Osteoblast (primary cell): ENCODE data around the gene CELF4. TPM values are rescaled to one million over a fixed set of nuclear protein-coding genes. Genes with fewer than 3 reads are reported as not detected.

Experiments used
- DNase-seq: peaks from one replicate; pipeline ENCODE4 v3.0.0; 2011; ENCODE audit warnings: low spot score, mixed read lengths; ENCODE audit not compliant: insufficient read length; ENCODE audit errors: missing footprints
- H2AFZ ChIP-seq: 2 replicates; pipeline ENCODE4 v1.6.0; 2011; ENCODE audit warnings: mild to moderate bottlenecking, low read length
- H3K27ac ChIP-seq: 2 replicates; pipeline ENCODE4 v1.5.1; 2011; ENCODE audit warnings: mild to moderate bottlenecking, low read depth, low read length, moderate library complexity
- H3K27me3 ChIP-seq: 2 replicates; pipeline ENCODE4 v1.6.0; 2012; ENCODE audit warnings: mild to moderate bottlenecking, control low read depth, inconsistent platforms, low read length, moderate library complexity; ENCODE audit not compliant: insufficient read depth
- H3K36me3 ChIP-seq: 2 replicates; pipeline ENCODE4 v1.5.1; 2011; ENCODE audit warnings: mild to moderate bottlenecking, low read length, control low read depth, moderate library complexity; ENCODE audit not compliant: insufficient read depth
- H3K4me1 ChIP-seq: 2 replicates; pipeline ENCODE4 v1.5.1; 2011; ENCODE audit warnings: mild to moderate bottlenecking, low read length, control low read depth, moderate library complexity; ENCODE audit not compliant: insufficient read depth
- H3K4me2 ChIP-seq: 2 replicates; pipeline ENCODE4 v1.6.0; 2011; ENCODE audit warnings: mild to moderate bottlenecking, low read length; ENCODE audit not compliant: insufficient read depth
- H3K4me3 ChIP-seq: fragments of 200-600 bp; sonication (generic); 3 replicates; pipeline ENCODE4 v1.5.1; 2012; ENCODE audit warnings: mild to moderate bottlenecking, low read length, inconsistent platforms; ENCODE audit not compliant: insufficient read depth
- H3K79me2 ChIP-seq: 2 replicates; pipeline ENCODE4 v1.6.0; 2012; ENCODE audit warnings: mild to moderate bottlenecking, low read length, control low read depth, inconsistent platforms; ENCODE audit not compliant: insufficient read depth
- H3K9me3 ChIP-seq: 2 replicates; pipeline ENCODE4 v1.5.1; 2011; ENCODE audit warnings: low read depth, low read length, control low read depth
- H4K20me1 ChIP-seq: 2 replicates; pipeline ENCODE4 v1.6.0; 2012; ENCODE audit warnings: mild to moderate bottlenecking, low read length, control low read depth; ENCODE audit not compliant: insufficient read depth
- total RNA-seq: library from RNA; depleted of rRNA; stranded (reverse); fragments of >200 nt; gene quantifications from 2 replicates; pipeline ENCODE4 v1.2.3, GENCODE V29; 2012
- TF ChIP-seq, protein P1 (sequence below): IDR thresholded peaks from 2 replicates; pipeline ENCODE4 v1.5.1; 2011; ENCODE audit warnings: mild to moderate bottlenecking, low read depth, low read length, moderate library complexity; ENCODE audit errors: extremely low read depth

CELF4 gene
- total RNA-seq, 1 donor, result not detected

DNA sequence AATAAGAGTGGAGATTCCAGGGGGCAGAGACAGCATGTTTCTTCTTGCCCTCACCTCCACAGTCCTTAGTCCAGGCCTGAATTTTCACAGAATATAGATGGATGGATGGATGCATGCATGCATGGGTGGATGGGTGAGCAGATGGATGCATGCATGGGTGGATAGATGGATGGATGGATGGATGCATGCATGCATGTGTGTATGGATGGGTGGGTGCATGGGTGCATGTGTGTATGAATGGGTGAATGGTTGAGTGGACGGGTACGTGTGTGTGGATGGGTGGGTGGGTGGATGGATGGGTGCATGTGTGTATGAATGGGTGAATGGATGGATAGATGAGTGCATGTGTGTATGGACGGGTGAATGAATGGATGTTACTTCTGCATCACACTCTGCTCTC lies 153.3 kb downstream of the CELF4 start:
- H3K36me3 ChIP-seq, result no peaks in the 10 kb centered on the region
- no peak overlapping the region for H2AFZ ChIP-seq
- no peaks in the 10 kb centered on the region for H3K4me1 ChIP-seq
- H3K9me3 ChIP-seq, result no peaks in the 10 kb centered on the region
- H3K4me3 ChIP-seq, result no peak overlapping the region
- no peaks in the 10 kb centered on the region for H3K27me3 ChIP-seq
- H3K4me2 ChIP-seq, result no peak overlapping the region
- H3K79me2 ChIP-seq, result no peaks in the 10 kb centered on the region
- no peak overlapping the region for H3K27ac ChIP-seq
- DNase-seq, result no peak
- TF ChIP-seq, protein P1, sequence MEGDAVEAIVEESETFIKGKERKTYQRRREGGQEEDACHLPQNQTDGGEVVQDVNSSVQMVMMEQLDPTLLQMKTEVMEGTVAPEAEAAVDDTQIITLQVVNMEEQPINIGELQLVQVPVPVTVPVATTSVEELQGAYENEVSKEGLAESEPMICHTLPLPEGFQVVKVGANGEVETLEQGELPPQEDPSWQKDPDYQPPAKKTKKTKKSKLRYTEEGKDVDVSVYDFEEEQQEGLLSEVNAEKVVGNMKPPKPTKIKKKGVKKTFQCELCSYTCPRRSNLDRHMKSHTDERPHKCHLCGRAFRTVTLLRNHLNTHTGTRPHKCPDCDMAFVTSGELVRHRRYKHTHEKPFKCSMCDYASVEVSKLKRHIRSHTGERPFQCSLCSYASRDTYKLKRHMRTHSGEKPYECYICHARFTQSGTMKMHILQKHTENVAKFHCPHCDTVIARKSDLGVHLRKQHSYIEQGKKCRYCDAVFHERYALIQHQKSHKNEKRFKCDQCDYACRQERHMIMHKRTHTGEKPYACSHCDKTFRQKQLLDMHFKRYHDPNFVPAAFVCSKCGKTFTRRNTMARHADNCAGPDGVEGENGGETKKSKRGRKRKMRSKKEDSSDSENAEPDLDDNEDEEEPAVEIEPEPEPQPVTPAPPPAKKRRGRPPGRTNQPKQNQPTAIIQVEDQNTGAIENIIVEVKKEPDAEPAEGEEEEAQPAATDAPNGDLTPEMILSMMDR, result no peak
- no peaks in the 10 kb centered on the region for H4K20me1 ChIP-seq

DNA sequence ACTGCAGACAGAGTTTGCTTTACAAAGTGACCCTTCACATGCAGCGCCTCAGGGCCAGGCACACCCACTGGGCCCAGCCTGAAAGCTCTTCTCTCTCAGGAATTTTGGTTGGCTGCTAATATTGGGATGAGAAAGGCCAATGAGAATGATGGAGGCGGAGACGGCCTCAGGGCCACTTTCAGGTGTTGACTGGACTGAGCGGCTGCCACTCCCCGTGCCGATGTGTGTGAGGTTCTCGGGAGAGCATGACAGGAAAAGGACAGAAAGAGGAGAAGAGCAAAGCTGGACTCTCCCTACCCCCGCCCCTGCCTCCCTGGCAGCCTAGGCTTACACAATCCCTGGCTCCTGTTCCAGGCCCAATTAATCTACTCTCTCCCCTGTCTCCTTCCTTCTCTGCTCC lies 155.7 kb downstream of the CELF4 start:
- TF ChIP-seq, protein P1, result no peak
- H3K27ac ChIP-seq, result no peak overlapping the region
- H3K79me2 ChIP-seq, result no peaks in the 10 kb centered on the region
- H4K20me1 ChIP-seq, result no peaks in the 10 kb centered on the region
- no peaks in the 10 kb centered on the region for H3K27me3 ChIP-seq
- no peaks in the 10 kb centered on the region for H3K36me3 ChIP-seq
- no peak overlapping the region for H3K4me2 ChIP-seq
- no peaks in the 10 kb centered on the region for H3K9me3 ChIP-seq
- no peak overlapping the region for H2AFZ ChIP-seq
- DNase-seq, result no peak
- no peak overlapping the region for H3K4me3 ChIP-seq
- no peaks in the 10 kb centered on the region for H3K4me1 ChIP-seq

DNA sequence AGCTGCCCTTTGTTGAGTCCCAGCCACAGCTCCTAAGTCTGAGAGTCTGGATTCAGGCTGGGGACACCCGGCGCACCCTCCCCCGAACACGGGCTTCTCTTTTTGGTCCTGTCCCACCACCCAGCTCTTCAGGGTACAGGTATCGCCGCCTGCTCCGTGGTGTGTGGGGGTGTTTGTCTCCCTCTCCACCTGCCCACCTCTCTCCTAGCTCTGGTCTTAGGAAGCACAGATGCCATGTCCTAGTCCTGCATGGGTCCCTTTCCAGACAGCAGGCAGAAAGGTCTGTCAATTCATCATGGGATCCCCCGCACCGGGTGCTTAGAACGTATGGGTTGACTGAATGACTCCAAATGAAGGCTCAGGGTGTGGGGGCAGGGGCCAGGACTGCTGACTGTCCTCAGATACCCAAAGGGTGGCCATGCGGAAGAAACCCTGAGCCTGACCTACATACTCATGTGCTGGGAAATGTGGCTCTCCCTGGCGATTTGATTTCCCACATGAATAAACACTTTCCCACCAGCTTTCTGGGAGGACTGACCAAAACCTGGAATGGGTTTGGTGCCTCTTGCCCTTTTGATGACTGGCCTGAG lies 156.8 kb downstream of the CELF4 start:
- TF ChIP-seq, protein P1, result no peak
- H3K4me1 ChIP-seq, result no peaks in the 10 kb centered on the region

DNA sequence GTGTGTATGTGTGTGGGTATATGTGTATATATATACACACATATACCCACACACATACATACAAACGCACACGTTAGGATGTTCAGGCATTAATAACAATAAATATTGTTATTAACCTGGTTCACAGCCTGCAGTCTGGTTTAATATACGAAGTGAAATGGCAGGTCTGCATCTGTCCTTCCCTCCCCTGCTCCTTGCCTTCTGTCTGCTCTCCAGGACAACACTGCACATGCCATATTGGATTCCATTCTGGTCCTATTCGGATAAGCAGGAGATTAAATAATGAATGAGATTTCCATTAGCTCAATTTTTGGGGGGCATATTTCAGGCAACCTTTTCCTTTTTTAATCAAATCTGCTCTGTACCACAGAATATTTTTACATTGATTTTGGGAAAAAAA lies 158.0 kb downstream of the CELF4 start:
- TF ChIP-seq, protein P1, result no peak

More for the DNA sequence above, 156.8 kb downstream of the CELF4 start:
- no peaks in the 10 kb centered on the region for H3K79me2 ChIP-seq
- no peaks in the 10 kb centered on the region for H4K20me1 ChIP-seq
- no peaks in the 10 kb centered on the region for H3K9me3 ChIP-seq
- H3K36me3 ChIP-seq, result no peaks in the 10 kb centered on the region
- DNase-seq, result peak; percentile 53
- no peak overlapping the region for H3K27ac ChIP-seq
- no peak overlapping the region for H2AFZ ChIP-seq
- no peak overlapping the region for H3K4me3 ChIP-seq
- H3K4me2 ChIP-seq, result no peak overlapping the region
- H3K27me3 ChIP-seq, result no peaks in the 10 kb centered on the region

More for the DNA sequence above, 158.0 kb downstream of the CELF4 start:
- H3K9me3 ChIP-seq, result no peaks in the 10 kb centered on the region
- peaks cover 9% of the 10 kb centered on the region for H3K4me1 ChIP-seq
- no peak for DNase-seq
- no peaks in the 10 kb centered on the region for H3K36me3 ChIP-seq
- H3K4me3 ChIP-seq, result no peak overlapping the region
- no peaks in the 10 kb centered on the region for H3K79me2 ChIP-seq
- no peaks in the 10 kb centered on the region for H3K27me3 ChIP-seq
- no peak overlapping the region for H3K4me2 ChIP-seq
- H2AFZ ChIP-seq, result no peak overlapping the region
- H3K27ac ChIP-seq, result no peak overlapping the region
- H4K20me1 ChIP-seq, result no peaks in the 10 kb centered on the region
